OCI-M1 (cell line): Measurements from ENCODE around the gene TSG101.

Experiments used
- DNase-seq: peaks from one replicate; lab custom pipeline; 2025; lab: John Stamatoyannopoulos, UW

TSG101 gene, protein sequence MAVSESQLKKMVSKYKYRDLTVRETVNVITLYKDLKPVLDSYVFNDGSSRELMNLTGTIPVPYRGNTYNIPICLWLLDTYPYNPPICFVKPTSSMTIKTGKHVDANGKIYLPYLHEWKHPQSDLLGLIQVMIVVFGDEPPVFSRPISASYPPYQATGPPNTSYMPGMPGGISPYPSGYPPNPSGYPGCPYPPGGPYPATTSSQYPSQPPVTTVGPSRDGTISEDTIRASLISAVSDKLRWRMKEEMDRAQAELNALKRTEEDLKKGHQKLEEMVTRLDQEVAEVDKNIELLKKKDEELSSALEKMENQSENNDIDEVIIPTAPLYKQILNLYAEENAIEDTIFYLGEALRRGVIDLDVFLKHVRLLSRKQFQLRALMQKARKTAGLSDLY

DNA sequence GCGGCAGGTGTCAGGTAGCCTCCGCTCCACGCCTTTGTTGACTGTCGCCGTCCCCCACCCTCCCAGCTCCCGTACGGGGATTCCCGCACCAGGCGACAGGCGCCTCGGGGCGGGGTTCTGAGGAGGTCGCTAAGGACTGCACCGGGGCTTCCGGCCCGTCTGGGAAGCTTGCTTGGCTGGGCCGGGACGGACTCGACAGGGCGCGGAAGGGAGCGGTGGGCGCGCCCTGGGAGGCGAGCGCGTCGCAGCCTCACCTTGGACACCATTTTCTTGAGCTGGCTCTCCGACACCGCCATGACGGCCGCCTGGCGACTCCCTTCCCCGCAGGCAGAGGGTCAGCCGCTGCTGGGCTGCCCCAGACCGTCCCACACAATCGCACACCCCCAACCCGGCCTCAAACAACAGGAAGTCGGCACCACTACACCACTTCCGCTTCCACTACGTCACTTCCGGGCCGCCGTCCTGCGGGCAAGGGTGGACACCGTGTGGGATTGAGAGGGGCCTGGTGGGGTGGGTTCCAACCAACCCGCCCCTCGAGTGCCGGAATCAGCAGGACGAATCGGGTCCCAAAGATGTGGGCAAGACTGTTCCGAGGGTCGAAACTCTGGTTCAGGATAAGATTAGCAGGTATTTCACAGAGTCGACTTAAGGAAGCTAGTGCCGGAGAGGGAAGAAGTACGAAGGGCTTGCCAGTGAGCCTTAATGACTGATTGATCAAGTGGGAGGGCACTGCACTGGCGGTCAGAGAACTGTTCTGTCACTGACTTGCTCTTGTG lies at the start of gene TSG101:
Gene TSG101 (minus strand): TSS at position 422 of the 776 bp plus-strand sequence. CDS start 126 bp downstream, at position 296.
- peak; percentile 96 for DNase-seq

DNA sequence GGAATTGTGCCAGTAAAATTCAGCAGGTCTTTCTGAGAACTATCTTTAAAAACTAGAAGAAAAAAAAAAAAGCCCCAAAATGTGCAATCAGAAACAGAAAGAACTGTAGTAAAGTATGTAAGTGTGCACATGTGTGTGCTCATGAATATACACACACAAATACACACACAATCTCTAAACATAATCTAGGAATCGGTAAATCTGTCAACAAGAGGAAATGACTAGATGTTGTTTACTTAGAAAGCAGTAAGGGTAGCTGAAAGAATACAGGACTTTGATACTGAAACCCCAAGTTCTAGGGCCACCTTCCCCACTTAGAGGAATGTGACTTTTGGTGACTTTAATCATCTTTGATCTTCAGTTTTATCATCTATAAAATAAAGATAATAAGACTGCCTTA lies 48.6 kb upstream of the TSG101 start:
- no peak for DNase-seq

DNA sequence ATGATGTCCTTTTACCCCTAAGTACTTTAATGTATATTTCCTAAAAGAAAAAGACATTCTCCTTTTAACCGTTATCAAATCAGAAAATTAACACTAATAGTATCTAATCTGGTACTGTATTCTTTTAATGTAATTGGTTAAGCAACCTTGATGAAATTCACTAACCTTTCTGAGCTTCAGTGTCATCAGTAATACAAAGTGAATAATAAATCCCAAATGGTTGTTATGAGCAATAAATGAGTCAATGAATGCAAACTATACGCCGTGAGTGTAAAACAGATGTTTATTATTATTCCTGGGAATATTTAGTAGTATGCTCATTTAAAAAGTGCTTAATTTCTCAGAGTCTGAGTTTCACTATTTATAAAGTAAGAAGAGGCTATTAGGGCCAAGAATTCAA lies 40.3 kb upstream of the TSG101 start:
- DNase-seq: no peak

DNA sequence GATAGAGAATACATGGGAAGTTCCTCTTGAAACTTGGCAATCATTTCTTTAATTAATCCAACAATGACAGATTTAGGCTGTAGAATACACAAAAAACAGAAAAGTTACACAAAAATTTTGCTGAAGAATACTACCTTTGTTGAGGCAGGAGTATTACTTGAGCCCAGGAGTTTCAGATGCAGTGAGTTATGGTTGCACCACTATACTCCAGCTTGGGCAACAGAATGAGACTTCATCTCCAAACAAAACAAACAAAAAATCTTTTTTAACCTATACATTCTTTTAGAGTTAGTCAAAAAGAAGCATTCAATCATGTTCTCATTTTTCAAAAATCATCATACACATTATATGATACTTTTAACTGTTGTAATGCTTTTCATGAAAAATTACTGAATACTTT lies 39.7 kb upstream of the TSG101 start:
- DNase-seq: no peak

DNA sequence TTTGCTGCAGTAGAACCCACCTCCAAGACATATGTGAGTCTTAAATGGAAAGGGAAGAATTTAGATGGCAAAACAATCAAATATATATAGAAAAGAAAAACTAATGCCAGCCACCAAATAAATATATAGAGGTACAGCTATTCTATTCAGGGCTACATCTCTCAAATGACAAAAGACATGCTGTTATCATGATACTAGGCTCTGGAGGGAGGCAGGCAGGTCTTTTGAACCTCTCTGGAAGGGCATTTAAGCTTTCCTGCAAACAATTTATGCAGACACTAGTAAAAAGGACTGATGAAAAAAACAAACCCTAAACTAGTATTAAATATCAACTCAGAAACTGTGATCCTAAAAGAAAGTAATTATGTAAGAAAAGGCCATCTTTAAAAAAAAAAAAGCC lies 37.4 kb upstream of the TSG101 start:
- DNase-seq: no peak

DNA sequence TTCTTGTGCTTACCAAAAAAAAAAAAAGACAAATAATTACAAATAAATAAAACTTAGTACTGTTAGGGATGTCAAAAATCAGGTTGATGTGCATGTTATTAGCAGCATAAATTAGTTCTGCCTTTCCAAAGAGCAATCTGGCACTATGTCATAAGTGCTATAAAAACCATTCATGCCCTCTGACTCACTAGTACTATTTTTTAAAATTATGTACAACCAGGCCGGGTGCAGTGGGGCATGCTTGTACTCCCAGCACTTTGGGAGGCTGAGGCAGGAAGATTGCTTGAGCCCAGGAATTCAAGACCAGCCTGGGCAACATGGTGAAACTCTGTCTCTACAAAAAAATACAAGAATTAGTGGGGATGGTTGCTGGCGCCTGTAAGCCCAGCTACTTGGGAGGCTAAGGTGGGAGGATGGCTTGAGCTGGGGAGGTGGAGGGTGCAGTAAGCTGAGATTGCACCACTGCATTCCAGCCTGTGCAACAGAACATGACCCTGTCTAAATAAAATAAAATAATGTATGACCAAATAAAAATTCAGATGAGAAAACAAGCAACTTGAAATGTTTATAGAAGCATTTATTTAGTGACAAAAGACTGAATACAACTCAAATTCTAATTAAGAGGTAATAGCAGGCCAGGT lies 36.5 kb upstream of the TSG101 start:
- DNase-seq: no peak

DNA sequence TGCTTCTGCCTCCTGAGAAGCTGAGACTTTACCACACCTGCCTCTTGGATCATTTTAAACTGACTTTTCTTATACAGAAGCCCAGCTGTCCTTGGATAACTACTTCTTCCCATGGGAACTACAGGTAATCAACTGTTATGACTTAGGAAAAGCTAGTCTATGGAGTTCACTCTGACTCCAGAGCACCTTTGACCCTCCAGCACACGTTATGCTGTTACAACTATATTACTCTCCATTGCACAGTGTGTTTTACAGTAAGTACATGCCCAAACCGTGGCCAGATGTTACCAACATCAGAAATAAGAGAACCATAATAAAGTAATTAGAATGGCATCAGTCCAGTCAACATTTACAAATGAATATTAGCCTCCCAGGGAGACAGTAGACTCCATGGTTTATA lies 21.3 kb upstream of the TSG101 start:
- no peak for DNase-seq

DNA sequence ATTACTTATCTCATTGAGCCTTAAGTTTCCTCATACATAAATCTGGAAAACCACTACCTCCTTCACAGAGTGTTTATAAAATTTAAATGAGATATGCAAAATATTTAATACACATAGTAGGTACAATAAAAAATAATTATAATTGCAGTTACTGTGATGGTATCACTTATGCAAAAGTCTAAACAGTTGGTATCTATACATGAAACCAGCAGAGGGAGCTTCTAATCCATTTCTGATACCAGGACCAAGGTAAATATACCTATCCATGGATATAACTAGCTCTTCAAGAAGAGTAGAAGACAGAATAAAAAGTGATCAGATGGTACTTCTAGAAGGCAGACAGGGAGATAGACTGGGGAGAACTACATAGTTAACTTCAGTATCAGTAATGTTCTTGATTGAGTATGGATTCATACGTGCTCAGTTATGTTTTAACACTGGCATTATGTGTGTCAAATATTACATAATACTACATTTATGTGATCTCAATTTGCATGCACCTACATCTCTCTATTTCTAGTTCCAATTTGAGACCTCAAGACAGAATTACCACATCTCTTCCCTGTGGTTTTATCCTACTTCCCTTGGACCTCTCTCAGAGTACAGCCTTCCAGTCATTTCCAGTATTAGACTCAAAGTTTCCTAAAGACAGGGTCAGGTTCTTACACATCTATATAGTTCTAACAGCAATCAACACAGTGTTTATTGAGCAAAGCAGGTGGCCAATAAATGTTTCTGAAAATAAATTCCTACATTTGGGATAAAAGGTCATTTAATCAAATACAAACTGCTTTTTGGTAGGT lies 13.7 kb upstream of the TSG101 start:
- peak; percentile 68 for DNase-seq

DNA sequence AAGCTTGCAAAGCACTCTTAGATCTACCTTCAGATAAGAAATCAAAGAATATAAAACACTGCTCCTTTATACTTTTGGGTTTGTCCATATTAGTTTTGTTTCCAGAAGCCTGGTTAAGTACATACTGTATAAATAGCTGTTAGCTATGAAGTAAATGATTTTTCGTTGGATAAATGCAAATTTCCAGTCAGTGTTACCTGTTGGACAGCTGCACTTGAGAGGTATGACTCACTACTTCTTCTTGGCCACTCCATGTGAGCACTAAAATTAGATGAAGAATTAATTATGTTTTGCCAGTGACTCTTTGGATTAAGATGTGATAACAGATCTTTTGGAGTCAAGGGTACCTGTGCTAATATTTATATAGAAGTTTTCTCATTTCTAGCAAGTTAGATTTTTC lies 9.5 kb upstream of the TSG101 start:
- no peak for DNase-seq

DNA sequence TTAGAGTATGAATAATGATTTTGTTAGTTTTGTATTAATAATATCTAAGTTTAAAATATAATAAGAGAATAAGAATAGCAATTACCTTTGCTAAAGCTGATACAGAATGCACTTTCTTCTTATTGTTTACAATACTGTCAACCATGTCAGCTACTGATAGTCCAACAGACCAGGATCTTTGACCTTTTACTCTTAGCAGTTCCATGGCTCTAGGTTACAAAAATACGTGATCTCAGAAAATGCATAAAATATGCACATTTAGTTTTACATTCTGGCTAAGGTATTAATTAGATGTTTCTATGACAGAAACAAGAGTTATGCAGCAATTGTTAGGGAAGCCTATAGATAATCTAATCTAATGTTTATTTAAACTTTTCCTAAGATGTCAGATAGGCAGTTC lies 7.5 kb upstream of the TSG101 start:
- DNase-seq: no peak

DNA sequence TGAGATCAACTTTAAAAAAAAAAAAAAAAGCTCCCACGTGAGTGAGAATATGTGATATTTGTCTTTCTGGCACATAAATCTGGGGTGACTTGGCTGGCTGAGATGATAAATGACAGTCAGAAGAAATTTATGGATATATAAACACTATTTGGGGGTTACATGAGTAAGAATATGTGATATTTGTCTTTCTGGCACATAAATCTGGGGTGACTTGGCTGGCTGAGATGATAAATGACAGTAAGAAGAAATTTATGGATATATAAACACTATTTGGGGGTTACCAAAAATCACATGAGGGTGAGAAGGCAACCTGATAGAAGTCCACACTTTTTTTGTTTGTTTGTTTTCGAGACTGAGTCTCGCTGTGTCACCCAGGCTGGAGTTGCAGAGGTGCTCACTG lies 6.6 kb upstream of the TSG101 start:
- no peak for DNase-seq

DNA sequence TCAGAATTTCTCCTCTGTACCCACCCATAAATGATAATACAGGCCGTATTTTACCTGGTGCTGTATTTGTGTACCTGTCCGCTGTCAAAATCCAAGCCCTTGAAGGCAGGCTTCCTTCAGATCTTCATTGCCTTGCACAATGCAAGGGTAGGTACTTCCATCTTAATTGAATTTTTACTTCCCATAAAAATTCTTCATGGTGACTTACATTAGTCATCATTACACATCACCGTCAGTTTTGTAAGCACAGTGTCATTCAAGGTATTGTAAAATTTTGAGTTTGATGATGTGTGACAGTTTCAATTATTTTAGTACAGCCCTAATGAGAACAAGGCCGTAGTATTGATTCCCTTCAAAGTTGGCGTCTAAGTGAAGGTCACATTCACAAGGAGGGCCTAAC lies 770 bp upstream of the TSG101 start:
- peak; percentile 59 for DNase-seq

DNA sequence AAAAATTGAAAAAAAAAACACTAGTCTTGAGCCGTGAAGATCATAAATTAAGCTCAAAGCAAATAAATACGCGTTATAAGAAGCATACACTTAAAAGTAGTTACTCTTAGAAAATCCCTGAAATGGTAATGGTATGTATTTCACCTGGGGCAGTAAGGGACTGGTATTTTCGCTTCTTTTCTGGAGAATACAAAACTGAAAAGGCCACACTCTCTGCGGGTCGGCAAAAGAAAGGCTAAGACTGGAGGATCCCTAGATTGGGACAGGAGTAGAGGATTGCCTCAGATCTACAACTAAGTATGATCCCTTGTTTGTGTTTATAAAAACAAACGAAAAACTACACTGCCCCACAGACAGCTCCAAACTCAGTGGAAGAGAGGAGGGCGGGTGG lies 617 bp downstream of the TSG101 start:
- peak; percentile 82 for DNase-seq

DNA sequence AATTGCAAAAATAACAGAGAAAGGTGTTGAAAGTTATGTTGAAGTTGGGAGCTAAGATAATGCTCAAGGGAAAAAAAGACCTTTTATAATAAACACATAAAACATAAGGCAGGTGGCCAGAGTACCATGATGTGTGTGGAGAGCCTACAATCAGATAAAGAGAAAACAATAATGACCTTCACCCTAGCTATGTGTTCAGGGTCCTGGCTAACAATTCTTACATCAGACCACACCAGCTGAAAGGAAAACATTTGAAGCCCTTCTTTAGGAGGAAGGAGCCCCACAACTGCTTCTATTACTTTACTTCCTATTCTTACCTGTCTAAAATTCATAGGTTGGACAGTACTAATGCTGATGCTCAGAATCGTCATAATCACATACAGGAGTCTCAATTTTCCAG lies 2.5 kb downstream of the TSG101 start:
- DNase-seq: no peak

DNA sequence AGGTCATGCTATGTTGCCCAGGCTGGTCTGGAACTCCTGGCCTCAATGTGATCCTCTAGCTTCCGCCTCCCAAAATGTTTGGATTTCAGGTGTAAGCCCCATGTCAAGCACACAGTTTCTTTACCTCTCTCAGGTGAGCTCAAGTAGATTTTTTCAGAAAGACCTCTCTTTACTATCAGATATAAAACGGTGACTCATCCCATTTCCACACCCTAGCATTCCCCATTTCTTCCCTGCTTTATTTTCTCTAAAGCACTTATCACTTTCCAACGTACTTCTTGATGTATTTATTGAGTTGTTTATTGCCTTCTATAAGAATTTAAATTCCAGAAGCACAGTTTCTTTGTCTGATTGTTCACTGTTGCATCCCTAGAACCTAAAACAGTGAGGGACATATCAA lies 3.7 kb downstream of the TSG101 start:
- DNase-seq: no peak

DNA sequence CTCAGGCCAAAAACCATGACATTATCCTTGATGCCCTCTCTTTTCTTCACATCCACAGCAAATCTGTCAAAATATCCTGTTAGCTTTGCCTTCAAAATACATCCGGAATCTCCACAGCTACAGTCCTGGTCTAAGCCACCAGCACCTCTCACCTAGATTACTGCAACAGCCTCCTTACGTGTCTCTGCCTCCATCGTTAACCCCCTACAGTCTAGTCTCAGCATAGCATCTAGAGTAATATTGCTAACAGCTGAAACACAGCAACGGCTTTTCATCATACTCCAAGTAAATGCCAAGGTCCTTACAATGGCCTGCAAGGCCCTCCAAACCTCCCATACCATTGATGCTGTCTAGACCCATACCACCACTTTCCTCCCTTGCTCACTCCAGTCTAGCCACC lies 4.4 kb downstream of the TSG101 start:
- no peak for DNase-seq

DNA sequence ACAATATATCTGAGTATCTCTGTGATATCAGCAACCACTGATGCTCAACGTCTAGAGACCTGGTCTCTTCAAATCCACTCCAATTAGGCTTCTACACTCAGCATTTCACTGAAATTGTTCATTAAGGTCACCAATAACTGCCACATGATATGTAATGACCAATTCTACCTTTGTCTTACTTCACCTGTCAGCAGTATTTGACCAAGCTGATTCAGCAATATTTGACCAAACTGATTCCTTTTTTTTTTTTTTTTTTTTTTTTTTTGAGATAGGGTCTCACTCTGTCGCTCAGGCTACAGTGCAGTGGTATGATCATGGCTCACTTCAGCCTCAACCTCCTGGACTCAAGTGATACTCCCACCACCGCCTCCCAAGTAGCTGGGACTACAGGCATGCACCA lies 5.6 kb downstream of the TSG101 start:
- no peak for DNase-seq

DNA sequence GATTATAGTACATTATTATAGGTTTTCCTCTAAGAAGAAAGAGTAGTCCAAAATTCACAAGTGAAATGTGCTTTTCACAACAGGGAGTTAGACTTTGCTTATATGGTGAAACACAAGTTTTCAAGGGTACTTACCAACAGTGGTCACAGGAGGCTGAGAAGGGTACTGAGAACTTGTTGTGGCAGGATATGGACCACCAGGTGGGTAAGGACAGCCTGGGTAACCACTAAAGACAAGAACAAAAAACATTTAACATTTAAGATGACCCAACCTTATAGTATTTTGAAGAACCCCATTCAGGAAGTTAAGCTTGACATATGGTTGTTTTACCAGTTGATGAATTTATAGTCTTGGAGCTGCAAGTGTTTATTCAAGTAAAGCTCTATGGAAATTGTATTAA lies 24.4 kb downstream of the TSG101 start:
- no peak for DNase-seq

DNA sequence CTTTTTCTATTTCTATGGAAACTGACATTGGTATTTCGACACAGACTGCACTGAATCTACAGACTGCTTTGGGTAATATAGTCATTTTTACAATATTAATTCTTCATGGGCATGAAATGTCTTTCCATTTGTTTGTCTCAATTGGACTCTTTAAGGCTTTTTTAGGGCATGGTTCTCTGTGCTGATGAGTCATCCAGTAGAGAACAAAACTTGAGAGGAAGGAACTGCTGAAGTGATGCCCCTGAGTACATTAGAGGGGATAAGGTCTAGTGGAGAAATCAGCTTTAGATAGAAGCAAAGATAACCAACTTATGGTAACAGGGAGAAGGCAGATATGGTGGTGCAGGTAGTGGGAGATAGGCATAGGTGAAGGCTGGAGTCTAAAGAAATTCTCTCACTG lies 25.1 kb downstream of the TSG101 start:
- no peak for DNase-seq

DNA sequence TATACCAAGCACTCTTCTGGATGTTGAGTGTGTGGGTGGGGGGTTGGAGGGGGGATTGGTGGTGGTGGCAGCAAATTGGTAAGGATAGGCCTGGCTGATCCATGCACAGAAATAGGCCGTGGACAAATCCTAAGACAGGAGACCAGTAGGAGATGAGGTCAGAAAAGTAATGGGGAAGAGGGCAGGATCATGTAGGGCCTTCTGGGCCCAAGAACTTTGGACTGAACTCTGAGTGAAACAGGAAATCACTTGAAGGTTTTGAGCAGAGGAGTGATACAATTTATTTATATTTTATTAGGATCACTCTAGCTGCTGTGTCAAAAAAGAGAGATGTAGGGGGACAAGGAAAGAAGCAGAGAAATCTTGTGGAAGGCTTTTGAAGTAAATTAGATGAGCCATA lies 28.7 kb downstream of the TSG101 start:
- no peak for DNase-seq

DNA sequence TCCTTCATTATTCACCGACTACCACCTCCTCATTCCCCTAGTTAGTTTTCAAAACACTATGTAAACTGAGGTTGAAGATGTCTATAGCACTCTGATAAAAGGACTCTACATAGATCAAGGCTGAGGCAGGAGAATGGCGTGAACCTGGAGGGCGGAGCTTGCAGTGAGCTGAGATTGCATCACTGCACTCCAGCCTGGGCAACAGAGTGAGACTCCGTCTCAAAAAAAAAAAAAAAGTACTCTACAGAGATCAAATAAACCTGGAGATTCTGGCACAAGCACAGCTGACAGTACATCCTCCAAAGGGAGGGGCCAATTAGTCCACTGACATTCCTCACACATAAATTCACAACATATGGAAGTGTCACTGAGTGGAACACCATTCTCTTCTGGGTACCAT lies 31.0 kb downstream of the TSG101 start:
- DNase-seq: no peak

DNA sequence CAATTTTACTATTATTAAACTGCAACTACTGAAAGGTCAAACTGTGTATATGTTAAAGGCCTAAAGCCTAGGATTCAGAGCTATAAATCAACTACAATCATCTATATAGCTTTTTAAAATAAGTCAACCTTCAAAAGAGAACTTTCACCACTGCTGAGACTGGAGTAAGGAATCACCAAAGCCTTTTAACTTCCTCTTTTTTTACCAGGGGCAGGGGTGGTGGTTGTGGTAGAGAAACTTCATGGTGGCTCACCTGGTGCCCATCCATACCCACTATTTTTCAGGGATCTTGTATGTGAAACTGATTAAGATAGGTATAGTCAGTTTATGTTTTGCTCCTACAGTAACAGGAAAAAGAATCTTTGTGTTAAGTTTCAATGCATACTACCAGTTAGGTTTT lies 31.5 kb downstream of the TSG101 start:
- peak; percentile 41 for DNase-seq
